K562 treated with DMSO at 1 percent for 48 hours (cell line): ENCODE results near the gene FMO1. TPM values are rescaled to one million over a fixed set of nuclear protein-coding genes. Genes with fewer than 3 reads are reported as not detected.

Experiments used
- total RNA-seq: library from RNA; unstranded; fragments of 300-600 nt; gene quantifications from 2 replicates; pipeline ENCODE4 v1.2.3, GENCODE V29; 2022; ENCODE audit warnings: low replicate concordance; ENCODE audit errors: extremely low read depth

FMO1 gene, protein sequence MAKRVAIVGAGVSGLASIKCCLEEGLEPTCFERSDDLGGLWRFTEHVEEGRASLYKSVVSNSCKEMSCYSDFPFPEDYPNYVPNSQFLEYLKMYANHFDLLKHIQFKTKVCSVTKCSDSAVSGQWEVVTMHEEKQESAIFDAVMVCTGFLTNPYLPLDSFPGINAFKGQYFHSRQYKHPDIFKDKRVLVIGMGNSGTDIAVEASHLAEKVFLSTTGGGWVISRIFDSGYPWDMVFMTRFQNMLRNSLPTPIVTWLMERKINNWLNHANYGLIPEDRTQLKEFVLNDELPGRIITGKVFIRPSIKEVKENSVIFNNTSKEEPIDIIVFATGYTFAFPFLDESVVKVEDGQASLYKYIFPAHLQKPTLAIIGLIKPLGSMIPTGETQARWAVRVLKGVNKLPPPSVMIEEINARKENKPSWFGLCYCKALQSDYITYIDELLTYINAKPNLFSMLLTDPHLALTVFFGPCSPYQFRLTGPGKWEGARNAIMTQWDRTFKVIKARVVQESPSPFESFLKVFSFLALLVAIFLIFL
- total RNA-seq, result not detected in 2 replicates

GRCh38 chr1:171248302-171248701 lies at the start of gene FMO1:
TSS of gene FMO1 (plus strand) at chr1:171248494. CDS start at chr1:171258088, 9,594 bp downstream.

GRCh38 chr1:171313835-171314320 lies 65.6 kb downstream of the FMO1 start, which contains the start of gene FMO4:
TSS of gene FMO4 (plus strand) at chr1:171314183. CDS start at chr1:171319826, 5,643 bp downstream.

Other genes with a start within 250 kb of the FMO1 start
- gene FMO3, start 157.6 kb upstream of the FMO1 start, total RNA-seq, result not detected in 2 replicates
- gene FMO2, start 63.2 kb upstream of the FMO1 start, total RNA-seq, result not detected in 2 replicates
- gene FMO4, start 65.7 kb downstream of the FMO1 start, total RNA-seq, result not detected in 2 replicates
- gene PRRC2C, start 237.0 kb downstream of the FMO1 start, total RNA-seq, result 908 TPM in 1 of 2 replicates, not detected in the other